Astrocyte of the cerebellum (primary cell): ENCODE results near the gene TSPEAR.
"Not testable (repeated sequence)": the region's sequence is repeated elsewhere in the genome, so short reads cannot be mapped to it uniquely, and the experiment has no call there.

ENCODE experiments used
- DNase-seq: peaks from one replicate; pipeline ENCODE4 v3.0.0-alpha.2; 2011; ENCODE audit warnings: low read depth
- H3K4me3 ChIP-seq: 2 replicates; pipeline ENCODE4 v1.5.1; 2011; ENCODE audit warnings: mild to moderate bottlenecking, low read depth, low read length, moderate library complexity
- CTCF ChIP-seq: IDR thresholded peaks from 2 replicates; pipeline ENCODE4 v1.5.1; 2012; ENCODE audit warnings: low read length, low read depth, moderate library complexity, mild to moderate bottlenecking; ENCODE audit errors: missing control alignments
- in situ Hi-C: cut with HindIII; loops from 2 replicates; pipeline ENCODE4 v1.10.0; 2017; ENCODE audit warnings: low sequenced_read_pairs

TSPEAR gene

GRCh38 chr21:44612669-44613229 is 98.6 kb downstream of the TSPEAR start:
- DNase-seq: no peak
- TF ChIP-seq CTCF: no peak
- no peak overlapping the region for H3K4me3 ChIP-seq
- in situ Hi-C loops: no loop called here

GRCh38 chr21:44612029-44612486 is 99.3 kb downstream of the TSPEAR start, which contains the start of gene KRTAP10-8:
Gene KRTAP10-8 (plus strand): TSS chr21:44612079. CDS start chr21:44612101, 22 bp downstream.
- no peak within 1 kb of the TSS for H3K4me3 ChIP-seq
- in situ Hi-C loops: no loop called here
- no peak for TF ChIP-seq CTCF
- no peak for DNase-seq

- no peak for TF ChIP-seq CTCF
- in situ Hi-C loops: no loop called here
- no peak overlapping the region for H3K4me3 ChIP-seq
- DNase-seq: no peak
Measured at GRCh38 chr21:44611551-44611950, 99.8 kb downstream of the TSPEAR start.

- DNase-seq, H3K4me3 ChIP-seq, in situ Hi-C loops: not testable (repeated sequence)
Measured at GRCh38 chr21:44610157-44610843, 101.1 kb downstream of the TSPEAR start.

- no peak overlapping the region for H3K4me3 ChIP-seq
- DNase-seq: no peak
- in situ Hi-C loops: no loop called here
- TF ChIP-seq CTCF: no peak
Measured at GRCh38 chr21:44609193-44609592, 102.2 kb downstream of the TSPEAR start.

GRCh38 chr21:44606495-44606894 is 104.9 kb downstream of the TSPEAR start:
- no peak overlapping the region for H3K4me3 ChIP-seq
- in situ Hi-C loops: no loop called here
- no peak for TF ChIP-seq CTCF
- no peak for DNase-seq

- in situ Hi-C loops: no loop called here
- TF ChIP-seq CTCF: no peak
- no peak overlapping the region for H3K4me3 ChIP-seq
- no peak for DNase-seq
Measured at GRCh38 chr21:44603911-44604310, 107.5 kb downstream of the TSPEAR start.
